Activated B cell treated with CpG ODN at 0.5 μM for 24 hours (primary cell): Measurements from ENCODE around the gene KLF13. TPM values are rescaled to one million over a fixed set of nuclear protein-coding genes. Genes with fewer than 3 reads are reported as not detected.

ENCODE experiments used
- ATAC-seq: fragments of 200-7000 bp; cut with Tn5 transposase; one replicate; pipeline ENCODE4 v1.10.0; 2021; ENCODE audit warnings: low read depth, mild to moderate bottlenecking, moderate library complexity
- CTCF ChIA-PET: fragments of 350-600 bp; sonication (Branson Sonifier 250); formaldehyde crosslinking; loops from one replicate; lab custom pipeline; 2021; ENCODE audit warnings: antibody characterized with exemption; lab: Charles Lee
- POLR2A ChIA-PET: fragments of 350-600 bp; sonication (Branson Sonifier 250); formaldehyde crosslinking; loops from one replicate; lab custom pipeline; 2021; ENCODE audit warnings: antibody characterized with exemption; lab: Charles Lee
- DNase-seq: peaks from one replicate; pipeline ENCODE4 v3.0.0; 2022
- H3K27ac Mint-ChIP-seq: one replicate; pipeline ENCODE4 v1.8.0; 2020; ENCODE audit warnings: mixed read lengths
- H3K27me3 Mint-ChIP-seq: one replicate; pipeline ENCODE4 v1.8.0; 2021; ENCODE audit warnings: mixed read lengths
- H3K36me3 Mint-ChIP-seq: one replicate; pipeline ENCODE4 v1.8.0; 2021; ENCODE audit warnings: low read depth, mixed read lengths
- H3K4me1 Mint-ChIP-seq: one replicate; pipeline ENCODE4 v1.8.0; 2021; ENCODE audit warnings: mixed read lengths
- H3K4me3 Mint-ChIP-seq: one replicate; pipeline ENCODE4 v1.8.0; 2020; ENCODE audit warnings: mild to moderate bottlenecking, mixed read lengths
- H3K9me3 Mint-ChIP-seq: one replicate; pipeline ENCODE4 v1.8.0; 2020; ENCODE audit warnings: mixed read lengths
- intact Hi-C: fragments of 100-400 bp; cut with micrococcal nuclease; formaldehyde crosslinking; loops from one replicate; pipeline ENCODE4 v1.15.1; 2024
- total RNA-seq: library from RNA; stranded (reverse); gene quantifications from 2 replicates; pipeline ENCODE4 v1.2.3, GENCODE V29; 2022
- TF ChIP-seq, protein P1 (sequence below): fragments of 200-600 bp; IDR thresholded peaks from one replicate; pipeline ENCODE4 v1.8.0; 2022; ENCODE audit warnings: antibody characterized with exemption, mild to moderate bottlenecking

The KLF13 gene
- total RNA-seq, 1 donor from 2014 or later, result 178 TPM

DNA sequence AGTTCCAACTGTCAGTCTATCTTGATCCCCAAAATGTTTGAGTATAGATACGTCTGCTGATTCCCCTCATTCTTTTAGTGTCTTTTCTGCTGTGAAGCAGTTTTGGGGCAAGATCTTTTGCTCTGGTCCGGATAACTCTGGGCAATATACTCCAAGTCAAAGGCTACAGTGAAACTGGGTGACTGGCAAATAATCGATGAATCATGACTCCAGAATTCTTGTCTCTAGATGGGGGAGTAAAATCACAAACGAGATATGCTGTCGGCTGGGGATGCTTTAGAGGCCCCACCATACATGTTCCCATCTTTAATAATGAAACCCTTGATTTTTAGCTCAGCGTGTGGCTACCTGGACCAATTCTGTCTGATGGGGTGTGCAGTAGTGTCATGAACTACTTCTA lies 76.5 kb downstream of the KLF13 start:
- ATAC-seq (no peak), DNase-seq (no peak)
- ChIA-PET CTCF (no interaction called here), POLR2A (interaction anchor here (1.0 kb wide), 1 partner anchor 32 kb away, joined by 3 read pairs; no protein-coding TSS in a partner anchor)
- peaks cover 18% of the 10 kb centered on the region for H3K4me1 Mint-ChIP-seq
- intact Hi-C loops, result no loop called here
- no peaks in the 10 kb centered on the region for H3K27me3 Mint-ChIP-seq
- no peaks in the 10 kb centered on the region for H3K9me3 Mint-ChIP-seq
- TF ChIP-seq, protein P1, sequence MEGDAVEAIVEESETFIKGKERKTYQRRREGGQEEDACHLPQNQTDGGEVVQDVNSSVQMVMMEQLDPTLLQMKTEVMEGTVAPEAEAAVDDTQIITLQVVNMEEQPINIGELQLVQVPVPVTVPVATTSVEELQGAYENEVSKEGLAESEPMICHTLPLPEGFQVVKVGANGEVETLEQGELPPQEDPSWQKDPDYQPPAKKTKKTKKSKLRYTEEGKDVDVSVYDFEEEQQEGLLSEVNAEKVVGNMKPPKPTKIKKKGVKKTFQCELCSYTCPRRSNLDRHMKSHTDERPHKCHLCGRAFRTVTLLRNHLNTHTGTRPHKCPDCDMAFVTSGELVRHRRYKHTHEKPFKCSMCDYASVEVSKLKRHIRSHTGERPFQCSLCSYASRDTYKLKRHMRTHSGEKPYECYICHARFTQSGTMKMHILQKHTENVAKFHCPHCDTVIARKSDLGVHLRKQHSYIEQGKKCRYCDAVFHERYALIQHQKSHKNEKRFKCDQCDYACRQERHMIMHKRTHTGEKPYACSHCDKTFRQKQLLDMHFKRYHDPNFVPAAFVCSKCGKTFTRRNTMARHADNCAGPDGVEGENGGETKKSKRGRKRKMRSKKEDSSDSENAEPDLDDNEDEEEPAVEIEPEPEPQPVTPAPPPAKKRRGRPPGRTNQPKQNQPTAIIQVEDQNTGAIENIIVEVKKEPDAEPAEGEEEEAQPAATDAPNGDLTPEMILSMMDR, result no peak
- H3K4me3 Mint-ChIP-seq, result no peak overlapping the region
- no peak overlapping the region for H3K27ac Mint-ChIP-seq
- no peaks in the 10 kb centered on the region for H3K36me3 Mint-ChIP-seq

DNA sequence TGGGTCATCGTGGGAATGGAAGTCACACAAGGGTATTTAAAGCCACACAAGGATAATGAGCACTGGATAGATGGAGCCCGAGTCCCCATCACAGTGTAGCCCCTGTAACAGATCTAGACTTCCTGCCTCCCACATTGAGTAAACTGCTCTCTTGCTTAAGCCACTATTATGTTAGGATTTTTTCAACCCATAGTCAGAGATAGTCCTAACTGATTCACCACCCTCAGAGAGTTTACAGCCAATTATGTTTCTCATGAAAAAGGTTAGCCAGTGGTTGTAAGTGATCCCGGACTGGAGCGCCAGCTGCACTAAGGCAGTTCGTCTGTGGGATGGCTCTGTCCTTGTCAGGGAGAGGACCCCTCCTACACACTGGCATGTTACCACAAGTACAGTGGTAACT lies 77.0 kb downstream of the KLF13 start:
- Mint-ChIP-seq H3K27ac (no peak overlapping the region), H3K4me1 (peaks cover 18% of the 10 kb centered on the region), H3K27me3 (peaks cover 4% of the 10 kb centered on the region), H3K36me3 (peaks cover 2% of the 10 kb centered on the region), H3K9me3 (peaks cover 2% of the 10 kb centered on the region), H3K4me3 (no peak overlapping the region)
- DNase-seq (no peak), ATAC-seq (no peak)
- CTCF ChIA-PET, result no interaction called here
- TF ChIP-seq, protein P1, result no peak
- intact Hi-C loops, result loop anchor here (2.0 kb wide), 1 partner anchor 17 kb away; no protein-coding TSS in a partner anchor
- POLR2A ChIA-PET, result interaction anchor here (0.9 to 1.0 kb wide), 2 partner anchors 11 to 31 kb away, joined by 3 read pairs; no protein-coding TSS in a partner anchor

DNA sequence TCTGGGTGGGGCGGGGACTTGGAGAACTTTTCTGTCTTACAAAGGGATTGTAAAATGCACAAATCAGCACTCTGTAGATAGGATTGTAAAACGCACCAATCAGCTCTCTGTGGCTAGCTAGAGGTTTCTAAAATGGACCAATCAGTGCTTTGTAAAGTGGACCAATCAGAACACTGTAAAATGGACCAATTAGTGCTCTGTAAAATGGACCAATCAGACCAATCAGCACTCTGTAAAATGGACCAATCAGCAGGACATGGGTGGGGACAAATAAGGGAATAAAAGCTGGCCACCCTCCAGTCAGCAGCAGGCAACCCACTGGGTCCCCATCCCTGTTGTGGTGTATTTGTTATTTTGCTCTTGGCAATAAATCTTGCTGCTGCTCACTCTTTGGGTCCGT lies 77.7 kb downstream of the KLF13 start:
- DNase-seq, result no peak
- H3K9me3 Mint-ChIP-seq, result peaks cover 7% of the 10 kb centered on the region
- POLR2A ChIA-PET, result interaction anchor here (0.9 kb wide), 1 partner anchor 12 kb away, joined by 3 read pairs; no protein-coding TSS in a partner anchor
- CTCF ChIA-PET, result no interaction called here
- H3K36me3 Mint-ChIP-seq, result peaks cover 3% of the 10 kb centered on the region
- peaks cover 6% of the 10 kb centered on the region for H3K27me3 Mint-ChIP-seq
- no peak overlapping the region for H3K4me3 Mint-ChIP-seq
- ATAC-seq, result no peak
- intact Hi-C loops, result loop anchor here (2.0 kb wide), 1 partner anchor 16 kb away; no protein-coding TSS in a partner anchor
- TF ChIP-seq, protein P1, result no peak
- peak overlapping the region; percentile 69 for H3K27ac Mint-ChIP-seq
- peaks cover 18% of the 10 kb centered on the region for H3K4me1 Mint-ChIP-seq

DNA sequence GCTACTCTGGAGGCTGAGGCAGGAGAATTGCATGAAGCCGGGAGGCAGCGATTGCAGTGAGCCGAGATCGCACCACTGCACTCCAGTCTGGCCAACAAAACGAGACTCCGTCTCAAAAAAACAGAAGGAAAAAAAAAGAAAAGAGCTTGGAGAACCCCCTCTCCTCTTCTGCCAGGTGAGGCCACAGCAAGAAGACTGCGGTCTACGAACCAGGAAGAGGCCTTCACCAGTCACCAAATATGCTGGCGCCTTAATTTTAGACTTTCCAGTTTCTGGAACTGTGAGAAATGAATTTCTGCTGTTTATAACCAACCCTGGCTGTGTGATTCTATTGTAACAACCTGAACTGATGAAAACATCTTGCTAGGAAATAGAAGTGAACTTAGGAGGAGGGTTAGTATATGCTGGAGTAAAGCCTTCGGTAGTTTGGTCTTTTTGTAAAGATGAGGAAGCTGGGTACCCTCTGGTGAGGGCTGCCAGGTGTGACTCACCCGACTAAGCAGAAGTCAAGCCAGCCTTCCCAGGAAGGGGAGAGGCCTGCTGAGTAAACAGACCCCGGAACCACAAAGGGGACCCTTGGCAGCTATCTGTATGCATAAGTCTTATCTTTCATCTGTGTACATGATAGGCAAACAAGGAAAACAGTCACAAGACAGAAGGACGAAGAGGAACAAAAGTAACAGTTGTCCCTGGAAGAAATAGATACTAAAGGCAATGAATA lies 78.7 kb downstream of the KLF13 start:
- Mint-ChIP-seq H3K36me3 (peaks cover 3% of the 10 kb centered on the region), H3K27ac (peak overlapping the region; percentile 69), H3K27me3 (peaks cover 6% of the 10 kb centered on the region), H3K4me1 (peaks cover 18% of the 10 kb centered on the region), H3K4me3 (no peak overlapping the region), H3K9me3 (peaks cover 9% of the 10 kb centered on the region)
- intact Hi-C loops, result loop anchor here (2.0 kb wide), 1 partner anchor 15 kb away; no protein-coding TSS in a partner anchor
- POLR2A ChIA-PET, result interaction anchor here (0.6 to 2.5 kb wide), 8 partner anchors 10 to 174 kb away, joined by 3 to 8 read pairs (median 4); partner anchors contain the start of gene KLF13
- peak; percentile 80 for ATAC-seq
- CTCF ChIA-PET, result interaction anchor here (0.9 kb wide), 1 partner anchor 83 kb away, joined by 3 read pairs; no protein-coding TSS in a partner anchor
- TF ChIP-seq, protein P1, result no peak
- DNase-seq, result no peak

DNA sequence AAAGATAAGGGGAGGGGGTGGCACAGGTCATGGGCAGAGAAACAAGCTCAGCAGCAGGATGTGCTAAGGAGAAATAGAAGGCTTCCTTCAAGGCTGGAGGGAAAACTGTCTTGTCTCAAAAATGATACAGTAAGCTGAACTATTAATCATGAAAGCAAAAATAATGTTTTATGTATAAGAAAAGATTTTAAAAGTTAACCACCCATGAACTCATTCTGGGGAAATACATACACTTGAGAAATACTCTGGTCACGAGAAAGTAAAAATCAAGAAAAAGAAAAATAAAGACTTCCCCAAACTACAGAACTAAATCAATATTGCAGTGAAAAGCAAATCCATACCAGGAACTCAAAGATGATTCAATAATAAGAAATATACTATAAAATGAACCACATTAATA lies 80.7 kb downstream of the KLF13 start:
- Mint-ChIP-seq H3K4me1 (peaks cover 18% of the 10 kb centered on the region), H3K27ac (no peak overlapping the region), H3K27me3 (peaks cover 6% of the 10 kb centered on the region), H3K36me3 (peaks cover 3% of the 10 kb centered on the region), H3K9me3 (peaks cover 9% of the 10 kb centered on the region), H3K4me3 (no peak overlapping the region)
- CTCF ChIA-PET, result no interaction called here
- DNase-seq (no peak), ATAC-seq (no peak)
- intact Hi-C loops, result no loop called here
- TF ChIP-seq, protein P1, result no peak
- POLR2A ChIA-PET, result interaction anchor here (0.7 to 2.5 kb wide), 2 partner anchors 30 to 42 kb away, joined by 3 to 8 read pairs; no protein-coding TSS in a partner anchor
